22Rv1 (cell line): ENCODE data around the gene HMGA1.
A peak's percentile ranks its signal among the peaks of the same experiment; 100 is the strongest.

Experiments used
- H3K27ac ChIP-seq: fragments of 450-650 bp; 2 replicates; pipeline ENCODE4 v1.5.1; 2017
- CTCF ChIP-seq: fragments of 450-650 bp; IDR thresholded peaks from 2 replicates; pipeline ENCODE4 v1.5.1; 2017; ENCODE audit warnings: mild to moderate bottlenecking
- ZFX ChIP-seq: fragments of 450-650 bp; IDR thresholded peaks from 2 replicates; pipeline ENCODE4 v1.6.1; 2017; ENCODE audit warnings: antibody characterized with exemption, borderline replicate concordance

The HMGA1 gene

GRCh38 chr6:34223956-34224940 is 12.4 kb upstream of the HMGA1 start:
- TF ChIP-seq ZFX (no peak), CTCF (no peak)
- peak overlapping the region; percentile 93 for H3K27ac ChIP-seq

- no peak for TF ChIP-seq CTCF
- TF ChIP-seq ZFX = no peak
- H3K27ac ChIP-seq = 0 out of 2 replicates have a peak overlapping the region, but pooled peaks have one; percentile 93
These were observed 11.1 kb upstream of the HMGA1 start for GRCh38 chr6:34225551-34225950.

- TF ChIP-seq CTCF = no peak
- TF ChIP-seq ZFX = no peak
- H3K27ac ChIP-seq = no peak overlapping the region
These were observed 10.6 kb upstream of the HMGA1 start for GRCh38 chr6:34226066-34226465.

GRCh38 chr6:34226731-34227586 is 9.7 kb upstream of the HMGA1 start:
- TF ChIP-seq ZFX (no peak), CTCF (no peak)
- H3K27ac ChIP-seq = no peak overlapping the region

GRCh38 chr6:34227761-34228421 is 8.8 kb upstream of the HMGA1 start:
- TF ChIP-seq CTCF (no peak), ZFX (no peak)
- H3K27ac ChIP-seq = no peak overlapping the region

GRCh38 chr6:34229877-34230276 is 6.8 kb upstream of the HMGA1 start:
- TF ChIP-seq ZFX = no peak
- TF ChIP-seq CTCF = no peak
- H3K27ac ChIP-seq = no peak overlapping the region
